OCI-LY1 (cell line): ENCODE measurements around the gene ARHGAP21.

Experiments
- EZH2 ChIP-seq: fragments of 200-600 bp; sonication (generic), shearing (Covaris generic); IDR thresholded peaks from 2 replicates; pipeline ENCODE4 v1.8.0; 2017; ENCODE audit warnings: borderline replicate concordance, mixed run types, mild to moderate bottlenecking, antibody characterized with exemption, low read length, moderate library complexity, mixed read lengths
- TF ChIP-seq, protein P1 (sequence below): fragments of 200-600 bp; sonication (generic), shearing (Covaris generic); IDR thresholded peaks from 2 replicates; pipeline ENCODE4 v1.5.1; 2017; ENCODE audit warnings: mild to moderate bottlenecking, antibody characterized with exemption, low read length, moderate library complexity, mixed read lengths

DNA sequence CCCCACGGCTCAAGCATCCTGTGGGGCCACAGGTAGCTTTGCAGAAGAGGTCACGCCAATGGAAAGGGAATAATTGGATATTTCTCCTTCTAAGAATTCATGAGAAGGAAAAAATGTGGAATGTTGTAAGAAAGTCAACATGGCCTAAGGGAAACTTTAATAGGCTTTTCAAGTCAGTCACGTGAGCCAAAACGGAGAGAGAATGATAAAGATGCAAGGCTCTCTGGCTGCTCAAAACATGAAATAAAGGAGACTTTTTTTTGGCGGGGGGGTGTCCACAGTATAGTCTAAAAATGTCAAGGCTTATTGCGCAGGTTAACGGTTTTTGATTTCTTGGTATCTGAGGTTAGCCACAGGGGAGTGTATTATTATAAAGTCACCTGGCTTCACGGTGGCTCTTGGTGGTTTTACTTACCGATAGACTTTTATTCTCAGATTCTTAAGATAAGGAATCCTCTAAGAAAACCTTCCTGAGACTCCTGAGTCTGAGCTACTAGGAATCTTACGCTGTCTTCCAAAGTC, 148.1 kb downstream of the ARHGAP21 start:
- TF ChIP-seq, protein P1, sequence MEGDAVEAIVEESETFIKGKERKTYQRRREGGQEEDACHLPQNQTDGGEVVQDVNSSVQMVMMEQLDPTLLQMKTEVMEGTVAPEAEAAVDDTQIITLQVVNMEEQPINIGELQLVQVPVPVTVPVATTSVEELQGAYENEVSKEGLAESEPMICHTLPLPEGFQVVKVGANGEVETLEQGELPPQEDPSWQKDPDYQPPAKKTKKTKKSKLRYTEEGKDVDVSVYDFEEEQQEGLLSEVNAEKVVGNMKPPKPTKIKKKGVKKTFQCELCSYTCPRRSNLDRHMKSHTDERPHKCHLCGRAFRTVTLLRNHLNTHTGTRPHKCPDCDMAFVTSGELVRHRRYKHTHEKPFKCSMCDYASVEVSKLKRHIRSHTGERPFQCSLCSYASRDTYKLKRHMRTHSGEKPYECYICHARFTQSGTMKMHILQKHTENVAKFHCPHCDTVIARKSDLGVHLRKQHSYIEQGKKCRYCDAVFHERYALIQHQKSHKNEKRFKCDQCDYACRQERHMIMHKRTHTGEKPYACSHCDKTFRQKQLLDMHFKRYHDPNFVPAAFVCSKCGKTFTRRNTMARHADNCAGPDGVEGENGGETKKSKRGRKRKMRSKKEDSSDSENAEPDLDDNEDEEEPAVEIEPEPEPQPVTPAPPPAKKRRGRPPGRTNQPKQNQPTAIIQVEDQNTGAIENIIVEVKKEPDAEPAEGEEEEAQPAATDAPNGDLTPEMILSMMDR, result no peak
- TF ChIP-seq EZH2, result no peak
